GM12878 (cell line): ENCODE results near the gene FAF1. TPM values are rescaled to one million over a fixed set of nuclear protein-coding genes. Genes with fewer than 3 reads are reported as not detected.

Experiments
- ATAC-seq: fragments of 200-7000 bp; cut with Tn5 transposase; 3 replicates; pipeline ENCODE4 v1.9.1; 2020; ENCODE audit warnings: mild to moderate bottlenecking, moderate library complexity
- BruUV-seq: library from RNA; stranded (reverse); fragments of 400-500 nt; replicated peaks from 2 replicates; lab custom pipeline; 2021; lab: Mats Ljungman, UMichigan
- CTCF ChIA-PET: fragments of 300-600 bp; sonication (Branson Sonifier 250); formaldehyde crosslinking; extraction: SDS; loops from one replicate; lab custom pipeline; 2021; ENCODE audit warnings: inconsistent platforms; lab: Yijun Ruan, JAX
- POLR2A ChIA-PET: fragments of 350-600 bp; formaldehyde crosslinking; extraction: SDS; loops from one replicate; lab custom pipeline; 2021; ENCODE audit warnings: inconsistent platforms; lab: Charles Lee
- RAD21 ChIA-PET: fragments of 300-600 bp; sonication (Branson Sonifier 250); formaldehyde crosslinking; loops from one replicate; lab custom pipeline; 2023; ENCODE audit warnings: antibody characterized with exemption; ENCODE audit not compliant: unreplicated experiment; lab: Charles Lee
- SMC1A ChIA-PET: fragments of 300-600 bp; sonication (Branson Sonifier 250); formaldehyde crosslinking; loops from one replicate; lab custom pipeline; 2023; ENCODE audit not compliant: unreplicated experiment, uncharacterized antibody; lab: Charles Lee
- DNase-seq: peaks from one replicate; pipeline ENCODE4 v3.0.0-alpha.2; 2011; ENCODE audit warnings: low read depth, low spot score
- FAIRE-seq: peaks from 3 replicates; lab custom pipeline; 2011; peaks lifted over from hg19 to GRCh38; lab: Jason Lieb, UNC
- H2AFZ ChIP-seq: 2 replicates; pipeline ENCODE4 v1.6.0; 2011; ENCODE audit warnings: low read depth, low read length, control low read depth; ENCODE audit not compliant: control insufficient read depth
- H3K27ac ChIP-seq: 2 replicates; pipeline ENCODE4 v1.5.1; 2011; ENCODE audit warnings: control low read depth; ENCODE audit not compliant: control insufficient read depth, insufficient read depth
- H3K27me3 ChIP-seq, 2 experiments: replicated peaks in 1 of 2; 2 replicates each; pipeline versions ENCODE4 v1.6.0 to v1.6.1; 2011; ENCODE audit warnings: low read length in 1 of 2; ENCODE audit not compliant: control insufficient read depth in 2 of 2, insufficient read depth in 2 of 2
- H3K36me3 ChIP-seq, 2 experiments: 2 replicates each; pipeline ENCODE4 v1.5.1; 2011; ENCODE audit warnings: low read length in 1 of 2; ENCODE audit not compliant: control insufficient read depth in 2 of 2, insufficient read depth in 2 of 2
- H3K4me1 ChIP-seq: 2 replicates; pipeline ENCODE4 v1.6.1; 2011; ENCODE audit warnings: mild to moderate bottlenecking, low read length, moderate library complexity, mixed read lengths; ENCODE audit not compliant: control insufficient read depth, insufficient read depth
- H3K4me2 ChIP-seq: 2 replicates; pipeline ENCODE4 v1.6.0; 2011; ENCODE audit warnings: control low read depth; ENCODE audit not compliant: control insufficient read depth, insufficient read depth
- H3K4me3 ChIP-seq: fragments of 200-600 bp; sonication (generic); 2 replicates; pipeline ENCODE4 v1.5.1; 2016
- H3K79me2 ChIP-seq: 2 replicates; pipeline ENCODE4 v1.6.0; 2011; ENCODE audit warnings: low read length; ENCODE audit not compliant: control insufficient read depth, insufficient read depth
- H3K9ac ChIP-seq: 2 replicates; pipeline ENCODE4 v1.8.0; 2011; ENCODE audit warnings: low read length, control low read depth, mixed read lengths; ENCODE audit not compliant: control insufficient read depth, insufficient read depth
- H3K9me3 ChIP-seq: replicated peaks from 3 replicates; pipeline ENCODE4 v1.5.1; 2011; ENCODE audit warnings: mild to moderate bottlenecking, low read length; ENCODE audit not compliant: control insufficient read depth, insufficient read depth
- H4K20me1 ChIP-seq: 2 replicates; pipeline ENCODE4 v1.6.0; 2011; ENCODE audit not compliant: control insufficient read depth, insufficient read depth
- BRCA1 ChIP-seq: IDR thresholded peaks from 2 replicates; pipeline ENCODE4 v1.6.1; 2011; ENCODE audit warnings: low read depth, low read length, improper control_type of control experiment
- E4F1 ChIP-seq: fragments of 450-650 bp; IDR thresholded peaks from 2 replicates; pipeline ENCODE4 v1.6.1; 2018; ENCODE audit warnings: borderline replicate concordance, mild to moderate bottlenecking; ENCODE audit not compliant: partially characterized antibody
- EZH2 ChIP-seq: IDR thresholded peaks from 2 replicates; pipeline ENCODE4 v1.6.1; 2012; ENCODE audit warnings: low read depth, mild to moderate bottlenecking, control low read depth, inconsistent platforms, low read length, borderline replicate concordance; ENCODE audit not compliant: control insufficient read depth
- FOXK2 ChIP-seq: fragments of 450-650 bp; IDR thresholded peaks from 2 replicates; pipeline ENCODE4 v1.6.1; 2017; ENCODE audit warnings: mild to moderate bottlenecking, moderate library complexity
- GATAD2B ChIP-seq: fragments of 450-650 bp; conservative IDR thresholded peaks from 2 replicates; pipeline ENCODE4 v1.6.1; 2017; ENCODE audit warnings: low read depth, mild to moderate bottlenecking, moderate library complexity
- KAT2A ChIP-seq: conservative IDR thresholded peaks from 2 replicates; pipeline ENCODE4 v1.6.1; 2011; ENCODE audit warnings: low read depth, low read length; ENCODE audit not compliant: control insufficient read depth
- RUNX3 ChIP-seq: IDR thresholded peaks from 2 replicates; pipeline ENCODE4 v1.6.1; 2012; ENCODE audit warnings: low read length, inconsistent platforms
- SRF ChIP-seq, 2 experiments: IDR thresholded peaks; 2 replicates each; pipeline ENCODE4 v1.6.1; 2011; ENCODE audit warnings: low read depth in 2 of 2, low read length in 2 of 2, mild to moderate bottlenecking in 1 of 2, moderate library complexity in 1 of 2
- STAT1 ChIP-seq: fragments of 450-650 bp; conservative IDR thresholded peaks from 2 replicates; pipeline ENCODE4 v1.6.1; 2014; ENCODE audit warnings: antibody characterized with exemption, mild to moderate bottlenecking
- TCF3 ChIP-seq: IDR thresholded peaks from 2 replicates; pipeline ENCODE4 v1.6.1; 2012; ENCODE audit warnings: low read depth, mild to moderate bottlenecking, low read length, borderline replicate concordance; ENCODE audit not compliant: insufficient read depth
- ZBED1 ChIP-seq: IDR thresholded peaks from 2 replicates; pipeline ENCODE4 v1.6.1; 2016; ENCODE audit warnings: borderline replicate concordance
- WGBS: methylation state at CpG from one replicate; pipeline ENCODE4 v1.1.6; 2016; ENCODE audit warnings: low lambda C conversion rate; ENCODE audit not compliant: insufficient replicate concordance, insufficient coverage; ENCODE audit errors: missing lambda C conversion rate; 5-methylcytosine and 5-hydroxymethylcytosine counted together
- in situ Hi-C: fragments of 300-500 bp; cut with MboI; formaldehyde crosslinking; loops from 9 replicates; pipeline ENCODE4 v1.14.3; 2018; ENCODE audit warnings: mixed read lengths
- intact Hi-C: fragments of 100-400 bp; cut with micrococcal nuclease; formaldehyde crosslinking; loops from one replicate; pipeline ENCODE4 v1.14.2; 2022; ENCODE audit not compliant: unreplicated experiment
- polyA plus RNA-seq, 11 experiments: library from polyadenylated mRNA; depleted of rRNA in 4 of 11; unstranded in 6 of 11; stranded (reverse) in 5 of 11; fragments of >200 nt; fragmentation: Nextera tagmentation in 4 of 11; fragmentation: Illumina TruSeq in 1 of 11; extraction: Ambion mirVana in 4 of 11; extraction: Trizol in 1 of 11; gene quantifications; 1 replicate in 1 of 11; 2 replicates in 10 of 11; pipeline versions ENCODE4 v1.2.1 to v1.2.3, GENCODE V29; 2011 to 2016; ENCODE audit warnings: inconsistent platforms in 2 of 11, missing spikeins in 2 of 11, low read depth in 1 of 11
- total RNA-seq, 4 experiments: library from RNA; depleted of rRNA in 3 of 4; stranded (reverse); fragments of >200 nt in 3 of 4; fragmentation: Illumina TruSeq in 1 of 4; extraction: Trizol in 1 of 4; gene quantifications; 2 replicates each; pipeline versions ENCODE4 v1.2.1 to v1.2.3, GENCODE V29; 2013 to 2021
- TF ChIP-seq, protein P1 (sequence below): IDR thresholded peaks from 2 replicates; pipeline ENCODE4 v1.6.1; 2012; ENCODE audit warnings: low read depth, low read length, improper control_type of control experiment
- TF ChIP-seq, protein P2 (sequence below): fragments of 450-650 bp; IDR thresholded peaks from 2 replicates; pipeline ENCODE4 v1.6.1; 2018; ENCODE audit warnings: mild to moderate bottlenecking, low read depth, moderate library complexity; ENCODE audit not compliant: partially characterized antibody

Gene FAF1
- total and polyA plus RNA-seq, 10 of the 15 experiments (the other 5 are each of a cell fraction or from before 2014, with no cell fraction given) = 8.6 to 54.5 (median 23.7) TPM

DNA sequence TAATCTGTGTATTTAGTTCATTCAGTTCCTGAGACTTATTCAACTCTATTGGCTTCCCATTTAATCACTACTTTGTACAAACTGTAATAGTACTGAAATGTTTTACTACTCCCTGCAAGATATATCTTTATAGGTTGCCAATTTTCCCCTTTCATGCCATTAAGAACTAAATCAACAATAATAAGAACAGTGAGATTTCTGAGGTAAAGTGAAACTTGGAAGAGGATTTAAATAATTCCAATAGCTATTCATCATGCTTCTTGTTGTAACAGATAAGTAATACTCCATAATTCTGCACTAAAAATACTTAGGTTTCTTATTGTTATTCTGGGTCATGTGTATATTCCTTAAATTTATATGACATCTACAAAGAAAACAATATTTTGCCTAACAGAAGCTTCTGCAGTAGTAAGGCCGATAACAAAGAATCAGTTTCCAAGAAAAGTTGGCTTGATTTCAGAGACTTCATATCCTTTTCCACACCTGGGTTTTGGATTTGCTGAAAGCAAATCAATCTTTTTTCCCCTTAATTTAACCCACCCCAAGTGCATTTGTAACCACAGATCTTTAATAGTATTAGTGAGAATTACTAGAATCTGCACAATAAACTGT lies 258.3 kb downstream of the FAF1 start:
- H4K20me1 ChIP-seq = no peaks in the 10 kb centered on the region
- ChIA-PET RAD21 (no interaction called here), POLR2A (no interaction called here), SMC1A (no interaction called here), CTCF (interaction anchor here (0.9 to 5.1 kb wide), 2 partner anchors 74 to 332 kb away, joined by 3 to 77 read pairs; no protein-coding TSS in a partner anchor)
- BruUV-seq = no TSS peak
- H3K27me3 ChIP-seq = no peaks in the 10 kb centered on the region
- H3K4me1 ChIP-seq = no peaks in the 10 kb centered on the region
- no peak overlapping the region for H3K4me3 ChIP-seq
- in situ Hi-C loops = no loop called here
- H3K4me2 ChIP-seq = no peak overlapping the region
- H3K36me3 ChIP-seq = no peaks in the 10 kb centered on the region
- H3K9ac ChIP-seq = no peak overlapping the region
- H2AFZ ChIP-seq = no peak overlapping the region
- WGBS = 96% methylated on average over 1 of the region's 1 CpG
- DNase-seq = no peak
- FAIRE-seq = no peak
- H3K9me3 ChIP-seq = no peaks in the 10 kb centered on the region
- ATAC-seq = no peak
- intact Hi-C loops = no loop called here
- H3K27ac ChIP-seq = no peak overlapping the region
- H3K79me2 ChIP-seq = no peaks in the 10 kb centered on the region
- TF ChIP-seq TCF3 (no peak), SRF (IDR thresholded peaks at IDR 0.05; ENCODE audit: low read depth in 2 of 2, low read length in 2 of 2) (no peak), EZH2 (no peak), STAT1 (no peak), FOXK2 (no peak), GATAD2B (no peak), BRCA1 (no peak), RUNX3 (no peak), ZBED1 (no peak), KAT2A (no peak), E4F1 (no peak)
- TF ChIP-seq, protein P1, sequence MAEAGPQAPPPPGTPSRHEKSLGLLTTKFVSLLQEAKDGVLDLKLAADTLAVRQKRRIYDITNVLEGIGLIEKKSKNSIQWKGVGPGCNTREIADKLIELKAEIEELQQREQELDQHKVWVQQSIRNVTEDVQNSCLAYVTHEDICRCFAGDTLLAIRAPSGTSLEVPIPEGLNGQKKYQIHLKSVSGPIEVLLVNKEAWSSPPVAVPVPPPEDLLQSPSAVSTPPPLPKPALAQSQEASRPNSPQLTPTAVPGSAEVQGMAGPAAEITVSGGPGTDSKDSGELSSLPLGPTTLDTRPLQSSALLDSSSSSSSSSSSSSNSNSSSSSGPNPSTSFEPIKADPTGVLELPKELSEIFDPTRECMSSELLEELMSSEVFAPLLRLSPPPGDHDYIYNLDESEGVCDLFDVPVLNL = no peak
- TF ChIP-seq, protein P2, sequence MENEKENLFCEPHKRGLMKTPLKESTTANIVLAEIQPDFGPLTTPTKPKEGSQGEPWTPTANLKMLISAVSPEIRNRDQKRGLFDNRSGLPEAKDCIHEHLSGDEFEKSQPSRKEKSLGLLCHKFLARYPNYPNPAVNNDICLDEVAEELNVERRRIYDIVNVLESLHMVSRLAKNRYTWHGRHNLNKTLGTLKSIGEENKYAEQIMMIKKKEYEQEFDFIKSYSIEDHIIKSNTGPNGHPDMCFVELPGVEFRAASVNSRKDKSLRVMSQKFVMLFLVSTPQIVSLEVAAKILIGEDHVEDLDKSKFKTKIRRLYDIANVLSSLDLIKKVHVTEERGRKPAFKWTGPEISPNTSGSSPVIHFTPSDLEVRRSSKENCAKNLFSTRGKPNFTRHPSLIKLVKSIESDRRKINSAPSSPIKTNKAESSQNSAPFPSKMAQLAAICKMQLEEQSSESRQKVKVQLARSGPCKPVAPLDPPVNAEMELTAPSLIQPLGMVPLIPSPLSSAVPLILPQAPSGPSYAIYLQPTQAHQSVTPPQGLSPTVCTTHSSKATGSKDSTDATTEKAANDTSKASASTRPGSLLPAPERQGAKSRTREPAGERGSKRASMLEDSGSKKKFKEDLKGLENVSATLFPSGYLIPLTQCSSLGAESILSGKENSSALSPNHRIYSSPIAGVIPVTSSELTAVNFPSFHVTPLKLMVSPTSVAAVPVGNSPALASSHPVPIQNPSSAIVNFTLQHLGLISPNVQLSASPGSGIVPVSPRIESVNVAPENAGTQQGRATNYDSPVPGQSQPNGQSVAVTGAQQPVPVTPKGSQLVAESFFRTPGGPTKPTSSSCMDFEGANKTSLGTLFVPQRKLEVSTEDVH = no peak
